SK-N-SH (cell line): Measurements from ENCODE around the gene PSG1. TPM values are rescaled to one million over a fixed set of nuclear protein-coding genes. Genes with fewer than 3 reads are reported as not detected.
"Not testable (repeated sequence)": the region's sequence is repeated elsewhere in the genome, so short reads cannot be mapped to it uniquely, and the experiment has no call there.

ENCODE experiments used
- CTCF ChIA-PET: fragments of 300-600, 350-600 bp; formaldehyde crosslinking; extraction: SDS; loops from one replicate; lab custom pipeline; 2021; lab: Yijun Ruan, JAX
- POLR2A ChIA-PET: fragments of 350-600 bp; sonication (Branson Sonifier 250); formaldehyde crosslinking; extraction: SDS; loops from one replicate; lab custom pipeline; 2020; ENCODE audit warnings: antibody characterized with exemption, inconsistent platforms; lab: Yijun Ruan, JAX
- DNase-seq: peaks from one replicate; pipeline ENCODE4 v3.0.0; 2012
- H2AFZ ChIP-seq: fragments of 200-600 bp; sonication (generic); 2 replicates; pipeline ENCODE4 v1.8.1; 2016; ENCODE audit warnings: antibody characterized with exemption, mild to moderate bottlenecking, low read depth
- H3F3A ChIP-seq: fragments of 200-600 bp; sonication (generic); replicated peaks from 2 replicates; pipeline ENCODE3; 2016; ENCODE audit warnings: antibody characterized with exemption, mild to moderate bottlenecking; ENCODE audit not compliant: insufficient read depth
- H3K27ac ChIP-seq, 2 experiments: fragments of 200-500 bp in 1 of 2; fragments of 200-600 bp in 1 of 2; sonication (Bioruptor generic) in 1 of 2; sonication (generic), shearing (Covaris generic) in 1 of 2; 2 replicates each; pipeline versions ENCODE4 v1.5.1 to v1.6.1; 2014 to 2016; ENCODE audit warnings: low read depth in 2 of 2, inconsistent platforms in 1 of 2, low read length in 1 of 2, mild to moderate bottlenecking in 1 of 2, mixed read lengths in 1 of 2
- H3K27me3 ChIP-seq: fragments of 200-600 bp; sonication (generic), shearing (Covaris generic); 2 replicates; pipeline ENCODE4 v1.6.1; 2016; ENCODE audit warnings: mixed run types; ENCODE audit not compliant: insufficient read depth
- H3K36me3 ChIP-seq, 2 experiments: fragments of 200-500 bp in 1 of 2; fragments of 200-600 bp in 1 of 2; sonication (Bioruptor generic) in 1 of 2; sonication (generic) in 1 of 2; replicated peaks in 1 of 2; 2 replicates each; pipeline versions ENCODE3 to v1.5.1; 2014 to 2016; ENCODE audit warnings: low read length in 1 of 2, mild to moderate bottlenecking in 1 of 2; ENCODE audit not compliant: insufficient read depth in 2 of 2, control insufficient read depth in 1 of 2
- H3K4me1 ChIP-seq, 2 experiments: fragments of 200-500 bp in 1 of 2; fragments of 200-600 bp in 1 of 2; sonication (Bioruptor generic) in 1 of 2; sonication (generic), shearing (Covaris generic) in 1 of 2; 2 replicates each; pipeline versions ENCODE4 v1.5.1 to v1.6.1; 2014 to 2016; ENCODE audit warnings: low read depth in 1 of 2, low read length in 1 of 2, mixed run types in 1 of 2; ENCODE audit not compliant: insufficient read depth in 2 of 2, control insufficient read depth in 1 of 2
- H3K4me2 ChIP-seq: fragments of 200-600 bp; sonication (generic), shearing (Covaris generic); 2 replicates; pipeline ENCODE4 v1.6.1; 2017; ENCODE audit warnings: mixed run types
- H3K4me3 ChIP-seq, 2 experiments: fragments of 200-500 bp in 1 of 2; fragments of 200-600 bp in 1 of 2; sonication (Bioruptor generic) in 1 of 2; sonication (generic), shearing (Covaris generic) in 1 of 2; 2 replicates each; pipeline versions ENCODE4 v1.5.1 to v1.8.1; 2014 to 2016; ENCODE audit warnings: low read depth in 2 of 2, inconsistent platforms in 1 of 2, low read length in 1 of 2, mild to moderate bottlenecking in 1 of 2, mixed read lengths in 1 of 2, moderate library complexity in 1 of 2
- H3K79me2 ChIP-seq: fragments of 200-600 bp; sonication (generic); 2 replicates; pipeline ENCODE4 v1.8.1; 2017; ENCODE audit warnings: mild to moderate bottlenecking; ENCODE audit not compliant: insufficient read depth
- H3K9ac ChIP-seq: fragments of 200-600 bp; sonication (generic); 2 replicates; pipeline ENCODE4 v1.6.1; 2017; ENCODE audit warnings: mixed run types
- H3K9me2 ChIP-seq: fragments of 200-600 bp; sonication (generic); 2 replicates; pipeline ENCODE4 v1.6.1; 2017; ENCODE audit warnings: mixed run types
- H3K9me3 ChIP-seq: fragments of 200-600 bp; sonication (generic); 2 replicates; pipeline ENCODE4 v1.6.1; 2017; ENCODE audit warnings: mixed run types, mild to moderate bottlenecking, moderate library complexity
- H4K20me1 ChIP-seq: fragments of 200-600 bp; sonication (generic); 2 replicates; pipeline ENCODE4 v1.6.1; 2017; ENCODE audit warnings: mild to moderate bottlenecking, mixed run types; ENCODE audit not compliant: insufficient read depth
- WGBS: methylation state at CpG from one replicate; pipeline ENCODE4 v1.1.6; 2017; ENCODE audit warnings: low lambda C conversion rate; 5-methylcytosine and 5-hydroxymethylcytosine counted together
- polyA plus RNA-seq, 3 experiments: library from polyadenylated mRNA; depleted of rRNA; stranded (reverse); fragments of >200 nt; gene quantifications; 2 replicates each; pipeline ENCODE4 v1.2.3, GENCODE V29; 2012
- TF ChIP-seq, protein P1 (sequence below): fragments of 200-600 bp; sonication (generic); IDR thresholded peaks from 2 replicates; pipeline ENCODE4 v1.6.1; 2017; ENCODE audit warnings: antibody characterized with exemption, mild to moderate bottlenecking, moderate library complexity

PSG1 gene
- polyA plus RNA-seq, 1 of the 3 experiments (the other 2 are of a cell fraction): 0.18 TPM

DNA sequence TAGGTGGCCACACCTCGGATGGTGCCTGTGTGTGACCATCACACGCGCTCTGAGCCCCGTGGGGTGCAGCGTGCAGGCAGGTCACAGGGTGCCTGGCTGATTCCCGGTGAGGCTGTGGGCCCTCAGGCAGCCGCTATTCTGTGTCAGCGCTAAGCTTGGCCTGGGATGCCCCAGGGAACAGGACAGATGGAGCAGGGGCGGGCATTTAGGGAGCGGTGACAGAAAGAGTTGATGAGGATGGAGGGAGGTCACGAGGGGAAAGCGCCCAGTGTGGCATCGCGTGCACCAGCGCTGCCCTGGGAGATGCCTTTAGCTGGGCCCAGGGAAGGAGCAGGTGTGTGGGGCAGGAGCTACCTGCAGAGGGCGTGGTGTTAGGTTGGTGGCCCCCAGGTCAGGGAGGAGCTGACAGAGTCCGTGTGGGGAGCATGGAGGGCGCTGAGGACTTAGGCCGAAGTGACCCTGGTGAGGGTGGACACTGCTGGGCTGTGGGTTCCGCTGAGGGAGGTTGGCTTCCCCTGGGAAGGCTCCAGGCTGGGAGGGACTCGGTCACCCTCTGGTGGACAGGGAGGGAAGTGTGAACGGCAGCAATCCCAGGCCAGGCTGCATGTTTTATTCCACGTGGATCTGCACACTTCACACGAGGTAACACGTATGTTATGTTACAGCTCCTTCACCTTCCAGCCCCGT is 39.7 kb upstream of the PSG1 start:
- peak overlapping the region in 1 of 2 experiments; percentile 35; a peak in 1 of 4 replicates for H3K4me3 ChIP-seq
- not testable (repeated sequence) for H4K20me1 ChIP-seq, H3K27me3 ChIP-seq, H3K27ac ChIP-seq
- TF ChIP-seq, protein P1, sequence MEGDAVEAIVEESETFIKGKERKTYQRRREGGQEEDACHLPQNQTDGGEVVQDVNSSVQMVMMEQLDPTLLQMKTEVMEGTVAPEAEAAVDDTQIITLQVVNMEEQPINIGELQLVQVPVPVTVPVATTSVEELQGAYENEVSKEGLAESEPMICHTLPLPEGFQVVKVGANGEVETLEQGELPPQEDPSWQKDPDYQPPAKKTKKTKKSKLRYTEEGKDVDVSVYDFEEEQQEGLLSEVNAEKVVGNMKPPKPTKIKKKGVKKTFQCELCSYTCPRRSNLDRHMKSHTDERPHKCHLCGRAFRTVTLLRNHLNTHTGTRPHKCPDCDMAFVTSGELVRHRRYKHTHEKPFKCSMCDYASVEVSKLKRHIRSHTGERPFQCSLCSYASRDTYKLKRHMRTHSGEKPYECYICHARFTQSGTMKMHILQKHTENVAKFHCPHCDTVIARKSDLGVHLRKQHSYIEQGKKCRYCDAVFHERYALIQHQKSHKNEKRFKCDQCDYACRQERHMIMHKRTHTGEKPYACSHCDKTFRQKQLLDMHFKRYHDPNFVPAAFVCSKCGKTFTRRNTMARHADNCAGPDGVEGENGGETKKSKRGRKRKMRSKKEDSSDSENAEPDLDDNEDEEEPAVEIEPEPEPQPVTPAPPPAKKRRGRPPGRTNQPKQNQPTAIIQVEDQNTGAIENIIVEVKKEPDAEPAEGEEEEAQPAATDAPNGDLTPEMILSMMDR: peak; percentile 37
- TF ChIP-seq, all 33 proteins: peak for 1; not testable (repeated sequence) for 32
- H3K4me2 ChIP-seq, H2AFZ ChIP-seq, H3K9me2 ChIP-seq, H3K79me2 ChIP-seq, H3K9ac ChIP-seq, H3K9me3 ChIP-seq, H3K4me1 ChIP-seq, POLR2A ChIA-PET, H3K36me3 ChIP-seq, CTCF ChIA-PET, H3F3A ChIP-seq: not testable (repeated sequence)
- DNase-seq: peak; percentile 5
- WGBS: 46% methylated on average over 14 of the region's 26 CpGs

DNA sequence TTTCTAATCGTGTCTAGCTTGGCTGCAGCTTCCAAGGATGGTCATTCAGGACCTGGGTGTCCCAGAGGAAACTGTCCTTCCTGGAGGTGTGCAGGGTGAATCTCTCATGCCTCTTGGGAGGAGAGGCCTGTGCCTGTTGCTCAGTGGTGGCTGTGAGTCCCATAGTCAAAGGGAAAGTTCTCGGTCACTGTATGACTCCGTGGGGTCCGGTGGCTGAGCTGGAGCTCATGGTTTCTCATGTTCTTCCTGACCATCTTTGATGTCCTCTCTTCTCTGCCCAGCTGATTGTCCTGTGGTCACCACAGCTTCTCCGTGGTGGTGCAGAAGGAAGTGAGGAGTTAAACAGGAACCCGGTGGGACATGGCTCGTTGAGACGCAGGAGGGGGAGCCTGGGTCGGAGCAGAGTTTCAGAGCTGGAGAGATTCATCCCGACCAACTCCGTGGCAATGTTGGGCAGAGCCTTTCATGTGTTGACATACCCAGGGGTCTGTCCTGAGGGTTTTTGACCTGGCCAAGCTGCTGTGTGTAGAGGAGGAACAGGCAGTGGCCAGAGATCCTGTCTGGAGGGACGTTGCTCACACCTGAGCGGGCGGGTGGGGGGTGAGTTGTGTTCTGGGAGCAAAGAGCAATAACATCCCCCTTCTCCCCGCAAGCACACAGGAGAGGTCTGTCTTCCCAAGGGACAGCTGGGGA is 39.0 kb upstream of the PSG1 start:
- H3K9ac ChIP-seq, H4K20me1 ChIP-seq, H3K9me2 ChIP-seq, POLR2A ChIA-PET, H3K36me3 ChIP-seq, H3K27ac ChIP-seq, H3K4me2 ChIP-seq, H3K9me3 ChIP-seq, H3F3A ChIP-seq, H3K79me2 ChIP-seq, H3K27me3 ChIP-seq, DNase-seq, H3K4me1 ChIP-seq, H2AFZ ChIP-seq, H3K4me3 ChIP-seq: not testable (repeated sequence)
- WGBS: 53% methylated on average over 14 of the region's 15 CpGs
- CTCF ChIA-PET: interaction anchor here (0.6 kb wide), 1 partner anchor 256 kb away, joined by 3 read pairs; no protein-coding TSS in a partner anchor

DNA sequence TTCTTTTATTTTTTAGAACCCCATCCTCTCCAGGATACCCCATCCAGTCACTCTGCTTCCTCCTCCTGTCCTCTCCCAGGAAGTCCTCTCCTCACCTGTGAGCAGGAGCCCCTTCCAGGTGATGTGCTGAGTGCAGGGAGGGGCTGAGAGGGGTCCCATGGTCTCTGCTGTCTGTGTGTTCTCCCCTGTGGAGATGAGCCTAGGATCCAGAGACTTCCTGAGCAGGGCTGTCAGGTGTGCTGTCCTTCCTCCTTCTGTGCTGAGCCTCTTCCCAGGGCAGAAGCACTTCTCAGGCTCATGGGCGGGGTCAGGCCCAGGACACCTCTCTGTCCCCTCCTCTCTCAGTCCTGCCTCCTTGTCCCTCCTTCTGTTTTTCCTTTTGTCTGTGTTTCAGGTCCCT is 38.1 kb upstream of the PSG1 start, which contains the start of gene PSG6:
Gene PSG6 (minus strand): TSS at position 261 of the 400 bp plus-strand sequence. CDS start 102 bp downstream, at position 159.
- H3K36me3 ChIP-seq, H3K9me3 ChIP-seq, H4K20me1 ChIP-seq, H3K4me3 ChIP-seq, H3K27me3 ChIP-seq, DNase-seq, H3K9ac ChIP-seq, H3K27ac ChIP-seq, POLR2A ChIA-PET, H3K79me2 ChIP-seq, H3K9me2 ChIP-seq, H3K4me2 ChIP-seq, H2AFZ ChIP-seq, H3K4me1 ChIP-seq, H3F3A ChIP-seq: not testable (repeated sequence)
- 92% methylated on average over 1 of the region's 1 CpG for WGBS
- CTCF ChIA-PET: interaction anchor here (0.6 kb wide), 1 partner anchor 255 kb away, joined by 3 read pairs; no protein-coding TSS in a partner anchor

DNA sequence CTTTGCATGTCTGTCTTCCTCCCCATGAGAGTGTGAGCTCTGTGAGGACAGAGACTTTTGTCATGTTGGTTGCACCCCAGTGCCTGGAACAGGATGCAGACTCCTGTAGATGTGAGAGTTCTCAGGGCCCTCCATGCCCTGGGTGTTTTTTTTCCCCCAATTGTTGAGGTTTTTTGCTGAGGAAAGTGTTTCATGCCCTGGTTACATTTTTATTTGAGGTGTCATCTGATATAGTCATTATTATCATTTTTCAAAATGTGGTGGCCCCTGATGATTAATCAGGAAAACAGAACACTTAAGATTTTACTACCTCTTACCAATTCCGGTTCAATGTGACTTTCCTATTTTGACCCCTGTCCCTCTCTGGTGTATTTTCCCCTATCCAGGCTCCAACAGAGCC is 37.4 kb upstream of the PSG1 start:
- H3K4me1 ChIP-seq, H3F3A ChIP-seq, H2AFZ ChIP-seq, H3K9me2 ChIP-seq, H3K79me2 ChIP-seq, H3K27me3 ChIP-seq, POLR2A ChIA-PET, H3K4me2 ChIP-seq, CTCF ChIA-PET, H4K20me1 ChIP-seq, H3K9me3 ChIP-seq, DNase-seq, H3K27ac ChIP-seq, H3K4me3 ChIP-seq, H3K9ac ChIP-seq, H3K36me3 ChIP-seq: not testable (repeated sequence)
- WGBS: 31% methylated on average over 1 of the region's 1 CpG

DNA sequence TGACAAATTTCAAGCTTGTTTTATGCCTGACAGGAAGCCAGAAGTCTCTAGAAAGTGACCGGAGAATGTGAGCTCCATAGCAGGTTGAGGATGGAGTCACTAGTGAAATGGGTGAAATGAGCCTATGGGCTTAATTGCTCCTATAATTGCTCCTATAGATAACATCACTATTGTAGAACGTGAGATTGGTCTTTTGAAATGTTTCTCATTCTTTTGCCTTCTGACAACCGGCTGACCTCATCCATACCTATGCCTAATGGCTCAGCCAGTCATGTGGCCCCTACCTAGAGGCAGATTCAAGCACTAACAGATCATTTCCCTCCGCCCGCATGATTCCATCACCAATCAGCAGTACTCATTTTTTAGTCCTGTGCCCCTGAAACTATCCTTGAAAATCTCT is 34.0 kb upstream of the PSG1 start:
- CTCF ChIA-PET, H4K20me1 ChIP-seq: not testable (repeated sequence)

More for the DNA sequence above, 34.0 kb upstream of the PSG1 start:
- H3K9me2 ChIP-seq, H3K79me2 ChIP-seq, H3K9ac ChIP-seq, H3F3A ChIP-seq, H3K4me2 ChIP-seq, H3K36me3 ChIP-seq, POLR2A ChIA-PET, H3K4me1 ChIP-seq, DNase-seq, H3K27ac ChIP-seq, H3K9me3 ChIP-seq, H2AFZ ChIP-seq, H3K4me3 ChIP-seq, H3K27me3 ChIP-seq: not testable (repeated sequence)
- 53% methylated on average over 5 of the region's 5 CpGs for WGBS
